ENCODE data around the gene NBEA. TPM values are rescaled to one million over a fixed set of nuclear protein-coding genes. Genes with fewer than 3 reads are reported as not detected.

Gene NBEA
- total RNA-seq, 2 donors from 2014 or later: 15.2 to 15.9 TPM

GRCh38 chr13:35485424-35485823, 543.4 kb downstream of the NBEA start:
- 92 to 100% methylated on average over 1 to 3 of the region's 3 CpGs for WGBS, 2 experiments (ENCODE audit: insufficient coverage in 1 of 2, insufficient read length in 1 of 2)
- no peaks in the 10 kb centered on the region for H3K9me3 Mint-ChIP-seq
- no peak for TF ChIP-seq CTCF (conservative IDR thresholded peaks at IDR 0.05)
- H3K9me3 ChIP-seq (ENCODE audit: control insufficient read depth, low read length): no peaks in the 10 kb centered on the region
- no peak overlapping the region for H3K9ac ChIP-seq (ENCODE audit: extremely low read depth, low read length, poor library complexity, severe bottlenecking)
- H3K27me3 ChIP-seq (ENCODE audit: control insufficient read depth, insufficient read depth, low read length, poor library complexity, severe bottlenecking): peaks cover 13% of the 10 kb centered on the region
- H3K36me3 Mint-ChIP-seq (ENCODE audit: low read depth): no peaks in the 10 kb centered on the region
- H3K27me3 Mint-ChIP-seq (ENCODE audit: insufficient read depth): peaks cover 7% of the 10 kb centered on the region
- no peaks in the 10 kb centered on the region for H3K4me1 ChIP-seq (ENCODE audit: control insufficient read depth, insufficient read depth, low read length)
- H3K27ac ChIP-seq (ENCODE audit: low read depth, low read length): no peak overlapping the region
- H3K4me3 Mint-ChIP-seq: no peak overlapping the region
- no peak for DNase-seq
- no peak overlapping the region for H3K4me3 ChIP-seq (ENCODE audit: low read length)
- no peaks in the 10 kb centered on the region for H3K36me3 ChIP-seq (ENCODE audit: control insufficient read depth, insufficient read depth, low read length)
- no peak overlapping the region for H3K27ac Mint-ChIP-seq
- H3K4me1 Mint-ChIP-seq: no peaks in the 10 kb centered on the region

GRCh38 chr13:35489050-35489449, 547.0 kb downstream of the NBEA start:
- no peaks in the 10 kb centered on the region for H3K4me1 ChIP-seq (ENCODE audit: control insufficient read depth, insufficient read depth, low read length)
- H3K9me3 ChIP-seq (ENCODE audit: control insufficient read depth, low read length): no peaks in the 10 kb centered on the region
- WGBS, 2 experiments (ENCODE audit: insufficient coverage in 1 of 2, insufficient read length in 1 of 2): 93 to 95% methylated on average over 4 of the region's 4 CpGs
- peaks cover 6% of the 10 kb centered on the region for H3K4me1 Mint-ChIP-seq
- no peak overlapping the region for H3K4me3 ChIP-seq (ENCODE audit: low read length)
- no peak overlapping the region for H3K9ac ChIP-seq (ENCODE audit: extremely low read depth, low read length, poor library complexity, severe bottlenecking)
- H3K36me3 ChIP-seq (ENCODE audit: control insufficient read depth, insufficient read depth, low read length): no peaks in the 10 kb centered on the region
- TF ChIP-seq CTCF (conservative IDR thresholded peaks at IDR 0.05): no peak
- no peaks in the 10 kb centered on the region for H3K36me3 Mint-ChIP-seq (ENCODE audit: low read depth)
- H3K27ac Mint-ChIP-seq: no peak overlapping the region
- no peak for DNase-seq
- no peaks in the 10 kb centered on the region for H3K9me3 Mint-ChIP-seq
- no peaks in the 10 kb centered on the region for H3K27me3 Mint-ChIP-seq (ENCODE audit: insufficient read depth)
- H3K27me3 ChIP-seq (ENCODE audit: control insufficient read depth, insufficient read depth, low read length, poor library complexity, severe bottlenecking): no peaks in the 10 kb centered on the region
- H3K27ac ChIP-seq (ENCODE audit: low read depth, low read length): no peak overlapping the region
- no peak overlapping the region for H3K4me3 Mint-ChIP-seq

GRCh38 chr13:35496006-35496405, 553.9 kb downstream of the NBEA start:
- no peaks in the 10 kb centered on the region for H3K9me3 ChIP-seq (ENCODE audit: control insufficient read depth, low read length)
- no peaks in the 10 kb centered on the region for H3K27me3 ChIP-seq (ENCODE audit: control insufficient read depth, insufficient read depth, low read length, poor library complexity, severe bottlenecking)
- H3K4me3 ChIP-seq (ENCODE audit: low read length): no peak overlapping the region
- H3K36me3 ChIP-seq (ENCODE audit: control insufficient read depth, insufficient read depth, low read length): no peaks in the 10 kb centered on the region
- no peaks in the 10 kb centered on the region for H3K4me1 ChIP-seq (ENCODE audit: control insufficient read depth, insufficient read depth, low read length)
- no peak overlapping the region for H3K4me3 Mint-ChIP-seq
- H3K27ac ChIP-seq (ENCODE audit: low read depth, low read length): no peak overlapping the region
- H3K27ac Mint-ChIP-seq: no peak overlapping the region
- no peak for TF ChIP-seq CTCF (conservative IDR thresholded peaks at IDR 0.05)
- WGBS, 2 experiments (ENCODE audit: insufficient coverage in 1 of 2, insufficient read length in 1 of 2): 82% methylated on average over 1 of the region's 1 CpG; no CpG with 5 or more reads in 1 of the 2 experiments
- no peak for DNase-seq
- no peaks in the 10 kb centered on the region for H3K27me3 Mint-ChIP-seq (ENCODE audit: insufficient read depth)
- H3K9me3 Mint-ChIP-seq: no peaks in the 10 kb centered on the region
- H3K4me1 Mint-ChIP-seq: peaks cover 9% of the 10 kb centered on the region
- H3K9ac ChIP-seq (ENCODE audit: extremely low read depth, low read length, poor library complexity, severe bottlenecking): no peak overlapping the region
- no peaks in the 10 kb centered on the region for H3K36me3 Mint-ChIP-seq (ENCODE audit: low read depth)
